HepG2 (cell line): ENCODE data around the gene VAC14. TPM values are rescaled to one million over a fixed set of nuclear protein-coding genes. Genes with fewer than 3 reads are reported as not detected.

ENCODE experiments used
- AKAP8 ChIP-seq: sonication (generic); formaldehyde crosslinking; IDR thresholded peaks from 2 replicates; pipeline ENCODE4 v1.5.1; 2020; ENCODE audit warnings: mild to moderate bottlenecking, missing genetic modification reagents
- DR1 ChIP-seq: sonication (generic); formaldehyde crosslinking; IDR thresholded peaks from 2 replicates; pipeline ENCODE4 v1.8.0; 2021; ENCODE audit warnings: mild to moderate bottlenecking, missing genetic modification reagents, inconsistent platforms
- FOXM1 ChIP-seq: sonication (generic); formaldehyde crosslinking; IDR thresholded peaks from 2 replicates; pipeline ENCODE4 v1.5.0; 2020; ENCODE audit warnings: missing genetic modification reagents
- HIC2 ChIP-seq: sonication (generic); formaldehyde crosslinking; IDR thresholded peaks from 2 replicates; pipeline ENCODE4 v1.9.0; 2022; ENCODE audit warnings: low read depth, missing genetic modification reagents
- HOMEZ ChIP-seq: IDR thresholded peaks from 2 replicates; pipeline ENCODE4 v1.6.1; 2016; ENCODE audit warnings: low read depth
- MTA3 ChIP-seq: sonication (generic); formaldehyde crosslinking; IDR thresholded peaks from 2 replicates; pipeline ENCODE4 v1.4.0; 2020; ENCODE audit warnings: missing genetic modification reagents
- MZF1 ChIP-seq: sonication (generic); formaldehyde crosslinking; IDR thresholded peaks from 2 replicates; pipeline ENCODE4 v1.8.1; 2023; ENCODE audit warnings: mild to moderate bottlenecking, missing genetic modification reagents, borderline replicate concordance
- NFRKB ChIP-seq: fragments of 450-650 bp; IDR thresholded peaks from 2 replicates; pipeline ENCODE4 v1.6.1; 2017
- PHF20 ChIP-seq: sonication (generic); formaldehyde crosslinking; IDR thresholded peaks from 2 replicates; pipeline ENCODE4 v1.5.0; 2020; ENCODE audit warnings: mild to moderate bottlenecking, missing genetic modification reagents
- SMARCC2 ChIP-seq: fragments of 450-650 bp; IDR thresholded peaks from 2 replicates; pipeline ENCODE4 v1.6.1; 2017; ENCODE audit warnings: antibody characterized with exemption, mild to moderate bottlenecking
- TFDP2 ChIP-seq: sonication (generic); formaldehyde crosslinking; IDR thresholded peaks from 2 replicates; pipeline ENCODE4 v1.4.0; 2020; ENCODE audit warnings: missing genetic modification reagents
- TMF1 ChIP-seq: sonication (generic); formaldehyde crosslinking; IDR thresholded peaks from 2 replicates; pipeline ENCODE4 v1.8.1; 2022; ENCODE audit warnings: low read depth, missing genetic modification reagents
- YEATS2 ChIP-seq: sonication (generic); formaldehyde crosslinking; IDR thresholded peaks from 2 replicates; pipeline ENCODE4 v1.4.0; 2020; ENCODE audit warnings: missing genetic modification reagents, borderline replicate concordance
- ZNF367 ChIP-seq: sonication (generic); formaldehyde crosslinking; IDR thresholded peaks from 2 replicates; pipeline ENCODE4 v1.4.0; 2020; ENCODE audit warnings: missing genetic modification reagents, borderline replicate concordance
- ZNF570 ChIP-seq: sonication (generic); formaldehyde crosslinking; IDR thresholded peaks from 2 replicates; pipeline ENCODE4 v1.4.0; 2020; ENCODE audit warnings: mild to moderate bottlenecking, missing genetic modification reagents, borderline replicate concordance
- ZNF607 ChIP-seq: sonication (generic); formaldehyde crosslinking; IDR thresholded peaks from 2 replicates; pipeline ENCODE4 v1.5.1; 2020; ENCODE audit warnings: missing genetic modification reagents, mild to moderate bottlenecking, borderline replicate concordance
- ZNF678 ChIP-seq: sonication (generic); formaldehyde crosslinking; IDR thresholded peaks from 2 replicates; pipeline ENCODE4 v1.4.0; 2020; ENCODE audit warnings: mild to moderate bottlenecking, missing genetic modification reagents
- ZNF878 ChIP-seq: sonication (generic); formaldehyde crosslinking; IDR thresholded peaks from 2 replicates; pipeline ENCODE4 v1.8.1; 2023; ENCODE audit warnings: mild to moderate bottlenecking, missing genetic modification reagents, moderate library complexity
- polyA plus RNA-seq, 8 experiments: library from polyadenylated mRNA; depleted of rRNA in 3 of 8; stranded (reverse) in 7 of 8; unstranded in 1 of 8; fragments of >200 nt; fragmentation: Illumina TruSeq in 4 of 8; extraction: Trizol in 4 of 8; gene quantifications; 2 replicates each; pipeline versions ENCODE4 v1.2.1 to v1.2.3, GENCODE V29; 2011 to 2016; ENCODE audit warnings: low read depth in 4 of 8, missing spikeins in 1 of 8, mixed read lengths in 1 of 8; ENCODE audit not compliant: insufficient read depth in 1 of 8
- total RNA-seq, 5 experiments: library from RNA; depleted of rRNA; stranded (reverse); fragments of >200 nt; fragmentation: Illumina TruSeq; extraction: Trizol; gene quantifications; 2 replicates each; pipeline ENCODE4 v1.2.3, GENCODE V29; 2016; ENCODE audit warnings: low read depth in 1 of 5
- TF ChIP-seq, protein P1 (sequence below), 2 experiments: IDR thresholded peaks; 2 replicates each; pipeline ENCODE4 v1.6.1; 2011 to 2012; ENCODE audit warnings: low read length in 2 of 2, borderline replicate concordance in 1 of 2, low read depth in 1 of 2, mild to moderate bottlenecking in 1 of 2, moderate library complexity in 1 of 2

VAC14 gene
- total and polyA plus RNA-seq, 2 of the 13 experiments (the other 11 are each of a cell fraction or from before 2014, with no cell fraction given), result 23.5 to 24.6 TPM

DNA sequence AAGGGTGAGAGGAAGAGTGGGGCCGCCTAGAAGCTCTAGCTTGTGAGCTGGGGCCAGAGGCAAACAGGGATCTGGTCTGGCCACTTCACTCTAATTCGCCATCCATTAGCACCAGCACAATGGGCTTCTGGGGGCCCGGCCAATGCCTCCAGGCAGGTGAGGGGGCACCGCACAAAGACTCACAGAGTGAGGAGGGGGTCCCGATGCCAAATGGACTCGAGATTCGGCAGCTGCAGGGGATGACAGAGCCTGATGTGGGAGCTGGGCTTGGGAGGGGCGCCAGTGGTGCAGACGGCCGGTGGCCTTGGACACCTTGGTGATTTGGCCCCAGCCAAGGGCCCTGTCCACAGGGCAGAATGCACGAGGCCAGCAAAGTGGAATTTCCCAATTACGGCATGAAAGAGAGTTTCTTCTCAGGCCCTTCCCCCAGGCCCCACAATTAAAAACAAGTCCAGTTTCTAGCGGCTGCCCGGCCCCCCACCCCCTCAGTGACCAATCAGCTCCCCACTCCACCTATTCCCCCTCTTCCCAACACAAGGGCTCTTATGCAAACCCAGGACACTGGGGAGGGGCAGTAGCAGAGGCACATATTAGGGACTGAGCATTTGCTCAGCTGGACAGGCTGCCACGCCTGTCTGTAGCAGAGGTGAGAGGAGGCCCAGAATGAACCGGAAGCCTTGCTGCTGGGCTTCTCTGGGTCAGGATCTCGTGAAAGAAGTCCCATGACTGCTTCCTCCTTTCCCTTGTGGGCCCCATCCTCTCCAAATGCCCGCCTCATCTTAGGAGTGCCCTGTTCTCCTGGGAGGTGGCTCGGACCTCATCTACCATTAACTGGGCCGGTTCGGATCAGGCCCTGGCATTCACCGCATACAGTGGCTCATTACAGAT, 75.7 kb downstream of the VAC14 start (continued):
- TF ChIP-seq MZF1 (CRISPR knock-in tag), result no peak
- TF ChIP-seq ZNF878 (CRISPR knock-in tag), result peak; percentile 91
- TF ChIP-seq HOMEZ (CRISPR knock-in tag), result no peak; the same call in 1 of the 2 replicates
- TF ChIP-seq TMF1, result no peak; the same call in none of the 2 replicates
- TF ChIP-seq ZNF367, result peak; percentile 91
- no peak for TF ChIP-seq NFRKB
- peak; percentile 76 for TF ChIP-seq HIC2 (CRISPR knock-in tag)
- 0 out of 2 replicates have a peak, but pooled peaks have one; percentile 54 for TF ChIP-seq ZNF678
- no peak; the same call in 1 of the 2 replicates for TF ChIP-seq ZNF607
- TF ChIP-seq DR1 (CRISPR knock-in tag), result peak; percentile 82
- TF ChIP-seq PHF20 (CRISPR knock-in tag), result peak; percentile 51; the same call in 1 of the 2 replicates
- 0 out of 2 replicates have a peak, but pooled peaks have one; percentile 64 for TF ChIP-seq ZNF570 (CRISPR knock-in tag)
- TF ChIP-seq YEATS2, result peak; percentile 40
- TF ChIP-seq, protein P1, sequence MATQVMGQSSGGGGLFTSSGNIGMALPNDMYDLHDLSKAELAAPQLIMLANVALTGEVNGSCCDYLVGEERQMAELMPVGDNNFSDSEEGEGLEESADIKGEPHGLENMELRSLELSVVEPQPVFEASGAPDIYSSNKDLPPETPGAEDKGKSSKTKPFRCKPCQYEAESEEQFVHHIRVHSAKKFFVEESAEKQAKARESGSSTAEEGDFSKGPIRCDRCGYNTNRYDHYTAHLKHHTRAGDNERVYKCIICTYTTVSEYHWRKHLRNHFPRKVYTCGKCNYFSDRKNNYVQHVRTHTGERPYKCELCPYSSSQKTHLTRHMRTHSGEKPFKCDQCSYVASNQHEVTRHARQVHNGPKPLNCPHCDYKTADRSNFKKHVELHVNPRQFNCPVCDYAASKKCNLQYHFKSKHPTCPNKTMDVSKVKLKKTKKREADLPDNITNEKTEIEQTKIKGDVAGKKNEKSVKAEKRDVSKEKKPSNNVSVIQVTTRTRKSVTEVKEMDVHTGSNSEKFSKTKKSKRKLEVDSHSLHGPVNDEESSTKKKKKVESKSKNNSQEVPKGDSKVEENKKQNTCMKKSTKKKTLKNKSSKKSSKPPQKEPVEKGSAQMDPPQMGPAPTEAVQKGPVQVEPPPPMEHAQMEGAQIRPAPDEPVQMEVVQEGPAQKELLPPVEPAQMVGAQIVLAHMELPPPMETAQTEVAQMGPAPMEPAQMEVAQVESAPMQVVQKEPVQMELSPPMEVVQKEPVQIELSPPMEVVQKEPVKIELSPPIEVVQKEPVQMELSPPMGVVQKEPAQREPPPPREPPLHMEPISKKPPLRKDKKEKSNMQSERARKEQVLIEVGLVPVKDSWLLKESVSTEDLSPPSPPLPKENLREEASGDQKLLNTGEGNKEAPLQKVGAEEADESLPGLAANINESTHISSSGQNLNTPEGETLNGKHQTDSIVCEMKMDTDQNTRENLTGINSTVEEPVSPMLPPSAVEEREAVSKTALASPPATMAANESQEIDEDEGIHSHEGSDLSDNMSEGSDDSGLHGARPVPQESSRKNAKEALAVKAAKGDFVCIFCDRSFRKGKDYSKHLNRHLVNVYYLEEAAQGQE (IDR thresholded peaks at IDR 0.05; ENCODE audit: borderline replicate concordance in 1 of 2, low read depth in 1 of 2, low read length in 2 of 2), result peak in 1 of 2 experiments; percentile 68; a peak in 2 of 4 replicates
- TF ChIP-seq TFDP2 (CRISPR knock-in tag), result peak; percentile 77
- peak; percentile 77 for TF ChIP-seq AKAP8 (CRISPR knock-in tag)
- no peak for TF ChIP-seq MTA3 (CRISPR knock-in tag)
- TF ChIP-seq SMARCC2, result no peak
- no peak; the same call in 1 of the 2 replicates for TF ChIP-seq FOXM1 (CRISPR knock-in tag)
